Endodermal cell (in vitro differentiated cells): ENCODE measurements around the gene AMH. TPM values are rescaled to one million over a fixed set of nuclear protein-coding genes. Genes with fewer than 3 reads are reported as not detected.

Experiments used
- DNase-seq: peaks from one replicate; pipeline ENCODE4 v3.0.0-alpha.2; 2017
- H3K27ac ChIP-seq: 2 replicates; pipeline ENCODE4 v1.5.1; 2013; ENCODE audit warnings: mild to moderate bottlenecking, low read depth, low read length, moderate library complexity
- H3K27me3 ChIP-seq: 2 replicates; pipeline ENCODE4 v1.6.1; 2013; ENCODE audit warnings: mild to moderate bottlenecking, low read length, moderate library complexity; ENCODE audit not compliant: insufficient read depth, control insufficient read depth, poor library complexity, severe bottlenecking
- H3K36me3 ChIP-seq: 2 replicates; pipeline ENCODE4 v1.7.0; 2013; ENCODE audit warnings: mild to moderate bottlenecking, low read length, moderate library complexity; ENCODE audit not compliant: control insufficient read depth, insufficient read depth
- H3K4me1 ChIP-seq: one replicate; pipeline ENCODE4 v1.7.0; 2013; ENCODE audit warnings: low read length; ENCODE audit not compliant: control insufficient read depth, insufficient read depth
- H3K4me3 ChIP-seq: 2 replicates; pipeline ENCODE4 v1.5.1; 2013; ENCODE audit warnings: mild to moderate bottlenecking, low read length, moderate library complexity
- H3K9ac ChIP-seq: 2 replicates; pipeline ENCODE4 v1.6.1; 2013; ENCODE audit warnings: mild to moderate bottlenecking, low read length, moderate library complexity; ENCODE audit not compliant: poor library complexity, severe bottlenecking; ENCODE audit errors: extremely low read depth
- H3K9me3 ChIP-seq: 2 replicates; pipeline ENCODE4 v1.6.1; 2013; ENCODE audit warnings: mild to moderate bottlenecking, low read length, moderate library complexity; ENCODE audit not compliant: control insufficient read depth
- H3K27ac Mint-ChIP-seq: 2 replicates; pipeline ENCODE4 v1.8.0; 2020; ENCODE audit warnings: mixed read lengths
- H3K27me3 Mint-ChIP-seq: 2 replicates; pipeline ENCODE4 v1.8.0; 2021; ENCODE audit warnings: mild to moderate bottlenecking, mixed read lengths; ENCODE audit not compliant: insufficient read depth
- H3K36me3 Mint-ChIP-seq: 2 replicates; pipeline ENCODE4 v1.8.0; 2020; ENCODE audit warnings: low read depth, mixed read lengths
- H3K4me1 Mint-ChIP-seq: 2 replicates; pipeline ENCODE4 v1.8.0; 2020; ENCODE audit warnings: mixed read lengths
- H3K4me3 Mint-ChIP-seq: 2 replicates; pipeline ENCODE4 v1.8.0; 2020; ENCODE audit warnings: mild to moderate bottlenecking, moderate library complexity, mixed read lengths
- H3K9me3 Mint-ChIP-seq: 2 replicates; pipeline ENCODE4 v1.8.0; 2020; ENCODE audit warnings: mild to moderate bottlenecking, mixed read lengths
- CTCF ChIP-seq: fragments of 200-600 bp; sonication (generic); conservative IDR thresholded peaks from 2 replicates; pipeline ENCODE4 v1.5.0; 2021; ENCODE audit warnings: antibody characterized with exemption, mild to moderate bottlenecking
- WGBS, 2 experiments: methylation state at CpG; one replicate each; pipeline versions ENCODE4 v1.1.5 to v1.1.7; 2013; ENCODE audit warnings: missing lambda C conversion rate in 2 of 2, mixed read lengths in 1 of 2; ENCODE audit not compliant: insufficient coverage in 1 of 2, insufficient read length in 1 of 2; 5-methylcytosine and 5-hydroxymethylcytosine counted together
- total RNA-seq, 2 donors: library from RNA; stranded (reverse); fragmentation: NEBNext Ultra II Directional in 1 of 2; extraction: Animal tissue kit (Norgen Biotek cat#: 25700) in 1 of 2; gene quantifications; 2 replicates in 1 of 2; 3 replicates in 1 of 2; pipeline ENCODE4 v1.2.1, GENCODE V29; 2021

AMH gene
- total RNA-seq, 2 donors from 2014 or later, result 20.5 to 35.1 TPM

- peaks cover 15% of the 10 kb centered on the region for H3K4me1 Mint-ChIP-seq
- no peak overlapping the region for H3K27ac ChIP-seq
- no peaks in the 10 kb centered on the region for H3K9me3 ChIP-seq
- H3K27me3 ChIP-seq, result no peaks in the 10 kb centered on the region
- H3K27ac Mint-ChIP-seq, result peak overlapping the region; percentile 88
- H3K4me3 ChIP-seq, result peak overlapping the region; percentile 38
- peaks cover 20% of the 10 kb centered on the region for H3K36me3 Mint-ChIP-seq
- H3K4me3 Mint-ChIP-seq, result peak overlapping the region; percentile 90
- H3K27me3 Mint-ChIP-seq, result no peaks in the 10 kb centered on the region
- 95 to 97% methylated on average over 8 to 9 of the region's 9 CpGs for WGBS, 2 experiments
- no peak for DNase-seq
- H3K4me1 ChIP-seq, result peaks cover 7% of the 10 kb centered on the region
- no peaks in the 10 kb centered on the region for H3K9me3 Mint-ChIP-seq
- TF ChIP-seq CTCF, result no peak
- H3K9ac ChIP-seq, result no peak overlapping the region
- H3K36me3 ChIP-seq, result peaks cover 22% of the 10 kb centered on the region
Measured at GRCh38 chr19:2274185-2274711, 25.1 kb downstream of the AMH start.

- Histone ChIP-seq H3K27ac (no peak overlapping the region), H3K36me3 (peaks cover 22% of the 10 kb centered on the region), H3K4me1 (peaks cover 7% of the 10 kb centered on the region), H3K9ac (no peak overlapping the region), H3K9me3 (no peaks in the 10 kb centered on the region), H3K4me3 (no peak overlapping the region), H3K27me3 (no peaks in the 10 kb centered on the region)
- WGBS, 2 experiments, result 74 to 79% methylated on average over 12 to 16 of the region's 16 CpGs
- TF ChIP-seq CTCF, result peak; percentile 84
- Mint-ChIP-seq H3K9me3 (no peaks in the 10 kb centered on the region), H3K27me3 (no peaks in the 10 kb centered on the region), H3K36me3 (peaks cover 20% of the 10 kb centered on the region), H3K4me1 (peaks cover 15% of the 10 kb centered on the region), H3K27ac (peak overlapping the region; percentile 78), H3K4me3 (no peak overlapping the region)
- DNase-seq, result peak; percentile 91
Measured at GRCh38 chr19:2274931-2275535, 25.9 kb downstream of the AMH start.

- H3K4me1 ChIP-seq, result peaks cover 7% of the 10 kb centered on the region
- peaks cover 22% of the 10 kb centered on the region for H3K36me3 ChIP-seq
- 94% methylated on average over 55 to 74 of the region's 74 CpGs for WGBS, 2 experiments
- Mint-ChIP-seq H3K36me3 (peaks cover 20% of the 10 kb centered on the region), H3K4me1 (peaks cover 15% of the 10 kb centered on the region), H3K27ac (no peak overlapping the region), H3K9me3 (no peaks in the 10 kb centered on the region), H3K27me3 (no peaks in the 10 kb centered on the region), H3K4me3 (no peak overlapping the region)
- H3K27me3 ChIP-seq, result no peaks in the 10 kb centered on the region
- no peak overlapping the region for H3K4me3 ChIP-seq
- no peak overlapping the region for H3K27ac ChIP-seq
- no peak overlapping the region for H3K9ac ChIP-seq
- no peak for TF ChIP-seq CTCF
- H3K9me3 ChIP-seq, result no peaks in the 10 kb centered on the region
- no peak for DNase-seq
Measured at GRCh38 chr19:2275588-2276428, 26.7 kb downstream of the AMH start.
